Measurements from ENCODE around the gene BBOX1.

Gene BBOX1

GRCh38 chr11:27055065-27055682 is 14.6 kb downstream of the BBOX1 start:
- Histone ChIP-seq H3K79me2 (ENCODE audit: insufficient read depth, low read length) (no peaks in the 10 kb centered on the region), H3K36me3 (ENCODE audit: insufficient read depth, low read length) (no peaks in the 10 kb centered on the region), H2AFZ (ENCODE audit: low read depth, low read length) (no peak overlapping the region), H3K9me3 (ENCODE audit: insufficient read depth, low read length, severe bottlenecking) (no peaks in the 10 kb centered on the region), H3K27ac (ENCODE audit: low read length) (no peak overlapping the region), H4K20me1 (ENCODE audit: insufficient read depth, low read length) (no peaks in the 10 kb centered on the region), H3K4me1 (ENCODE audit: insufficient read depth, low read length) (no peaks in the 10 kb centered on the region), H3K9ac (ENCODE audit: low read depth, low read length) (no peak overlapping the region), H3K4me3 (ENCODE audit: low read depth in 1 of 2, low read length in 2 of 2) (no peak overlapping the region), H3K27me3 (ENCODE audit: insufficient read depth, low read length, poor library complexity) (no peaks in the 10 kb centered on the region), H3K4me2 (ENCODE audit: insufficient read depth, low read length) (no peak overlapping the region)
- no peak for DNase-seq
- ATAC-seq (ENCODE audit: insufficient read depth, low read depth) = no peak
- TF ChIP-seq CTCF (IDR thresholded peaks at IDR 0.05; ENCODE audit: borderline replicate concordance, extremely low read depth, low read length, poor library complexity, severe bottlenecking) = no peak
- no peak for TF ChIP-seq EZH2 (IDR thresholded peaks at IDR 0.05; ENCODE audit: borderline replicate concordance, low read depth, low read length, severe bottlenecking)

- Histone ChIP-seq H3K9ac (ENCODE audit: low read depth, low read length) (no peak overlapping the region), H3K4me2 (ENCODE audit: insufficient read depth, low read length) (no peak overlapping the region), H3K36me3 (ENCODE audit: insufficient read depth, low read length) (no peaks in the 10 kb centered on the region), H3K27ac (ENCODE audit: low read length) (no peak overlapping the region), H3K79me2 (ENCODE audit: insufficient read depth, low read length) (no peaks in the 10 kb centered on the region), H3K9me3 (ENCODE audit: insufficient read depth, low read length, severe bottlenecking) (no peaks in the 10 kb centered on the region), H3K27me3 (ENCODE audit: insufficient read depth, low read length, poor library complexity) (no peaks in the 10 kb centered on the region), H3K4me1 (ENCODE audit: insufficient read depth, low read length) (no peaks in the 10 kb centered on the region), H3K4me3 (ENCODE audit: low read depth in 1 of 2, low read length in 2 of 2) (no peak overlapping the region), H4K20me1 (ENCODE audit: insufficient read depth, low read length) (no peaks in the 10 kb centered on the region), H2AFZ (ENCODE audit: low read depth, low read length) (no peak overlapping the region)
- TF ChIP-seq EZH2 (IDR thresholded peaks at IDR 0.05; ENCODE audit: borderline replicate concordance, low read depth, low read length, severe bottlenecking) = no peak
- no peak for TF ChIP-seq CTCF (IDR thresholded peaks at IDR 0.05; ENCODE audit: borderline replicate concordance, extremely low read depth, low read length, poor library complexity, severe bottlenecking)
- DNase-seq (no peak), ATAC-seq (ENCODE audit: insufficient read depth, low read depth) (no peak)
Measured at GRCh38 chr11:27057091-27057780, 16.6 kb downstream of the BBOX1 start.

DNA sequence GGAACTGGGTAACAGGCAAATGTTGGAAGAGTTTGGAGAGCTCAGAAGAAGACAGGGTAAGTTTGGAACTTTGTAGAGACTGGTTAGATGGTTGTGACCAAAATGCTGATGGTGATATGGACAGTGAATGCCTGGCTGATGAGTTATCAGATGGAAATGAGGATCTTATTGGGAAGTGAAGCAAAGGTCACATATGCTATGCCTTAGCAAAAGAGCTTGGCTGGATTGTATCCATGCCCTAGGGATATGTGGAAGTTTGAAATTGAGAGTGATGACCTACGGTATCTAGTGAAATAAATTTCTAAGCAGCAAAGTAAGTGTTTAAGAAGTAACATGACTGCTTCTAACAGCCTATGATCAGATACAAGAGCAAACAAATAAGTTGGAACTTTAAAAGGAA is 17.8 kb downstream of the BBOX1 start:
- no peaks in the 10 kb centered on the region for H4K20me1 ChIP-seq (ENCODE audit: insufficient read depth, low read length)
- H3K4me1 ChIP-seq (ENCODE audit: insufficient read depth, low read length) = no peaks in the 10 kb centered on the region
- no peak overlapping the region for H3K4me2 ChIP-seq (ENCODE audit: insufficient read depth, low read length)
- TF ChIP-seq EZH2 (IDR thresholded peaks at IDR 0.05; ENCODE audit: borderline replicate concordance, low read depth, low read length, severe bottlenecking) = no peak
- TF ChIP-seq CTCF (IDR thresholded peaks at IDR 0.05; ENCODE audit: borderline replicate concordance, extremely low read depth, low read length, poor library complexity, severe bottlenecking) = no peak
- no peaks in the 10 kb centered on the region for H3K27me3 ChIP-seq (ENCODE audit: insufficient read depth, low read length, poor library complexity)
- ATAC-seq (ENCODE audit: insufficient read depth, low read depth) (no peak), DNase-seq (no peak)
- no peak overlapping the region for H3K4me3 ChIP-seq (ENCODE audit: low read depth in 1 of 2, low read length in 2 of 2)
- no peak overlapping the region for H3K27ac ChIP-seq (ENCODE audit: low read length)
- H2AFZ ChIP-seq (ENCODE audit: low read depth, low read length) = no peak overlapping the region
- no peaks in the 10 kb centered on the region for H3K36me3 ChIP-seq (ENCODE audit: insufficient read depth, low read length)
- no peaks in the 10 kb centered on the region for H3K9me3 ChIP-seq (ENCODE audit: insufficient read depth, low read length, severe bottlenecking)
- no peak overlapping the region for H3K9ac ChIP-seq (ENCODE audit: low read depth, low read length)
- no peaks in the 10 kb centered on the region for H3K79me2 ChIP-seq (ENCODE audit: insufficient read depth, low read length)
